ENCODE results near the gene GRIK2. TPM values are rescaled to one million over a fixed set of nuclear protein-coding genes. Genes with fewer than 3 reads are reported as not detected.

GRIK2 gene
- total RNA-seq, 1 experiment from 2014 or later = 0.70 TPM

GRCh38 chr6:101762851-101763250, 369.3 kb downstream of the GRIK2 start:
- Histone ChIP-seq H2AK5ac (ENCODE audit: insufficient read length, low read length) (no peak overlapping the region), H3K56ac (ENCODE audit: insufficient read length, low read depth, low read length) (no peak overlapping the region), H2BK12ac (ENCODE audit: insufficient read length, low read depth, low read length) (no peak overlapping the region), H2BK15ac (ENCODE audit: low read depth, low read length) (no peak overlapping the region), H3K18ac (ENCODE audit: insufficient read length, low read depth, low read length) (no peak overlapping the region), H3K14ac (ENCODE audit: insufficient read depth, low read length) (no peak overlapping the region), H3K9me3 (ENCODE audit: control insufficient read depth, low read depth, low read length) (no peaks in the 10 kb centered on the region), H3K4me2 (ENCODE audit: insufficient read depth, insufficient read length, low read length) (no peak overlapping the region), H2BK120ac (ENCODE audit: low read depth, low read length, poor library complexity, severe bottlenecking) (no peak overlapping the region), H3K4me1 (ENCODE audit: insufficient read depth, low read length) (peaks cover 13% of the 10 kb centered on the region; the same call in 1 of the 2 replicates), H3K27ac (ENCODE audit: insufficient read length, low read depth, low read length) (no peak overlapping the region), H2AFZ (ENCODE audit: low read length) (no peak overlapping the region), H4K20me1 (ENCODE audit: control insufficient read depth, insufficient read depth, insufficient read length) (no peaks in the 10 kb centered on the region), H3K23me2 (ENCODE audit: insufficient read length, low read depth, low read length, poor library complexity, severe bottlenecking) (no peaks in the 10 kb centered on the region), H3K9ac (ENCODE audit: extremely low read depth, insufficient read length, low read length) (no peak overlapping the region), H2BK20ac (ENCODE audit: low read depth, low read length, poor library complexity, severe bottlenecking) (no peak overlapping the region), H2BK5ac (ENCODE audit: insufficient read length, low read length) (no peak overlapping the region), H3K79me2 (ENCODE audit: insufficient read depth, low read length) (no peaks in the 10 kb centered on the region), H3K79me1 (ENCODE audit: insufficient read depth, low read depth, low read length, poor library complexity, severe bottlenecking) (no peaks in the 10 kb centered on the region), H3K27me3 (ENCODE audit: insufficient read depth, low read length) (no peaks in the 10 kb centered on the region), H4K91ac (ENCODE audit: insufficient read length, low read depth, low read length) (no peak overlapping the region), H3T11ph (ENCODE audit: low read length) (no peak overlapping the region), H4K5ac (ENCODE audit: insufficient read length, low read depth, low read length) (no peak overlapping the region), H3K23ac (ENCODE audit: insufficient read length, low read depth, low read length) (no peak overlapping the region), H3K4ac (ENCODE audit: low read depth, low read length) (no peak overlapping the region), H4K8ac (replicated peaks; ENCODE audit: insufficient read length, low read depth, low read length) (no peak overlapping the region)
- WGBS (ENCODE audit: extremely low coverage, insufficient read length, low lambda C conversion rate) = no CpG with 5 or more reads among the region's 3 CpGs
- no peak overlapping the region for H3K4me3 Mint-ChIP-seq
- no peaks in the 10 kb centered on the region; a peak in 1 of 7 replicates for H3K36me3 Mint-ChIP-seq (ENCODE audit: insufficient read depth in 1 of 3, low read depth in 3 of 3)
- H3K27me3 Mint-ChIP-seq (ENCODE audit: low read depth) = no peaks in the 10 kb centered on the region
- no peak for DNase-seq
- no peak for TF ChIP-seq CTCF (conservative IDR thresholded peaks at IDR 0.05)
- H3K4me1 Mint-ChIP-seq = peaks cover 24 to 32% of the 10 kb centered on the region in 2 experiments
- no peaks in the 10 kb centered on the region for H3K9me3 Mint-ChIP-seq
- no peak overlapping the region; a peak in 1 of 7 replicates for H3K27ac Mint-ChIP-seq

Data from H9 (cell line).